IPS-20b (cell line): ENCODE measurements around the gene SESTD1.
"Not testable (repeated sequence)": the region's sequence is repeated elsewhere in the genome, so short reads cannot be mapped to it uniquely, and the experiment has no call there.

Experiments
- H3K27ac ChIP-seq: one replicate; pipeline ENCODE4 v1.5.1; 2013; ENCODE audit warnings: low read length
- H3K27me3 ChIP-seq: 2 replicates; pipeline ENCODE4 v1.6.1; 2013; ENCODE audit warnings: mild to moderate bottlenecking, low read length, inconsistent platforms; ENCODE audit not compliant: insufficient read depth
- H3K36me3 ChIP-seq: 2 replicates; pipeline ENCODE4 v1.6.1; 2013; ENCODE audit warnings: low read depth, mild to moderate bottlenecking, inconsistent platforms, low read length, moderate library complexity; ENCODE audit not compliant: insufficient read depth
- H3K4me1 ChIP-seq: 2 replicates; pipeline ENCODE4 v1.6.1; 2013; ENCODE audit warnings: mild to moderate bottlenecking, control low read depth, inconsistent platforms, low read length, moderate library complexity; ENCODE audit not compliant: insufficient read depth
- H3K4me3 ChIP-seq: 2 replicates; pipeline ENCODE4 v1.5.1; 2013; ENCODE audit warnings: mild to moderate bottlenecking, low read length, inconsistent platforms
- H3K9ac ChIP-seq: 2 replicates; pipeline ENCODE4 v1.6.1; 2013; ENCODE audit warnings: low read depth, mild to moderate bottlenecking, inconsistent platforms, low read length, moderate library complexity
- H3K9me3 ChIP-seq: 2 replicates; pipeline ENCODE4 v1.6.1; 2013; ENCODE audit warnings: mild to moderate bottlenecking, low read depth, low read length, inconsistent platforms; ENCODE audit not compliant: insufficient read depth

The SESTD1 gene

DNA sequence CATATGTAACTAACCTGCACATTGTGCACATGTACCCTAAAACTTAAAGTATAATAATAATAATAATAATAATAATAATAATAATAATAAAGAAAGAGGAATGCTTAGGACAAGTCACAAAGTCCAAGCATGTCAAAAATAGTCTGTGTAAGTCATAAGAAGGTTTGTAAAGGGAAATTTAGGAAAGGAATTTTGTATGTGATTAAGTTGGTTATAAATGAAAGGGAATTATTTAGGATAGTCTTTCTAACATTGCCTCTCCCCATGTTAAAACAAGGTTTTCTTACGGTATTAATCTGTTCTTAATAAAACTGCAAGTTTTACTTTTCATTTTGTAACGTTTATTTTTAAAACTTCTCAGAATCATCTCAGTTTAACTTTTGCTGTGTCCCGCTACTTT is 62.8 kb downstream of the SESTD1 start:
- Histone ChIP-seq H3K4me1 (no peaks in the 10 kb centered on the region), H3K27ac (no peak overlapping the region), H3K9ac (no peak overlapping the region), H3K36me3 (peaks cover 11% of the 10 kb centered on the region; the same call in 1 of the 2 replicates), H3K27me3 (no peaks in the 10 kb centered on the region), H3K4me3 (no peak overlapping the region), H3K9me3 (peaks cover 40% of the 10 kb centered on the region)

GRCh38 chr2:179195926-179196590 is 68.6 kb downstream of the SESTD1 start:
- H3K27me3 ChIP-seq, H3K4me3 ChIP-seq, H3K4me1 ChIP-seq, H3K27ac ChIP-seq, H3K9me3 ChIP-seq, H3K36me3 ChIP-seq, H3K9ac ChIP-seq: not testable (repeated sequence)

DNA sequence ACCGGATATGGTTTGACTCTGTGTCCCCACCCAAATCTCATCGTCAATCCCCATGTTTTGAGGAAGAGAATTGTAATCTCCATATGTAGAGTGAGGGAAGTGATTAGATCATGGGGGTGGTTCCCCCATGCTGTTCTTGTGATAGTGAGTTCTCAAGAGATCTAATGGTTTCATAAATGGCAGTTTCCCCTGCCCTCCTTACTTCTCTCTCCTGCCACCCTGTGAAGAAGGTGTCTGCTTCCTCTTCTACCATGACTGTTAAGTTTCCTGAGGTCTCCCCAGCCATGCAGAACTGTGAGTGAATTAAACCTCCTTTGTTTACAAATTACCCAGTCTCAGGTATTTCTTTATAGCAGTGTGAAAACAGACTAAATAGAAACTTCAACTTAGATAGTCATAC is 69.5 kb downstream of the SESTD1 start:
- H3K27me3 ChIP-seq, result no peaks in the 10 kb centered on the region
- no peak overlapping the region for H3K4me3 ChIP-seq
- no peaks in the 10 kb centered on the region for H3K36me3 ChIP-seq
- H3K9ac ChIP-seq, result no peak overlapping the region
- peaks cover 6% of the 10 kb centered on the region for H3K9me3 ChIP-seq
- H3K27ac ChIP-seq, result no peak overlapping the region
- peaks cover 2% of the 10 kb centered on the region; the same call in 1 of the 2 replicates for H3K4me1 ChIP-seq

- peaks cover 12% of the 10 kb centered on the region for H3K9me3 ChIP-seq
- no peaks in the 10 kb centered on the region for H3K27me3 ChIP-seq
- no peak overlapping the region for H3K27ac ChIP-seq
Observed at GRCh38 chr2:179193759-179194394, 70.8 kb downstream of the SESTD1 start.

GRCh38 chr2:179191110-179191509 is 73.5 kb downstream of the SESTD1 start:
- Histone ChIP-seq H3K9me3 (peaks cover 12% of the 10 kb centered on the region), H3K4me1 (peaks cover 2% of the 10 kb centered on the region; the same call in 1 of the 2 replicates), H3K9ac (no peak overlapping the region)

More at GRCh38 chr2:179193759-179194394, 70.8 kb downstream of the SESTD1 start:
- Histone ChIP-seq H3K9ac (no peak overlapping the region), H3K4me1 (peaks cover 2% of the 10 kb centered on the region; the same call in 1 of the 2 replicates), H3K36me3 (no peaks in the 10 kb centered on the region), H3K4me3 (no peak overlapping the region)

GRCh38 chr2:179186126-179186525 is 78.5 kb downstream of the SESTD1 start:
- H3K27ac ChIP-seq, result no peak overlapping the region
- peaks cover 16% of the 10 kb centered on the region; the same call in 1 of the 2 replicates for H3K4me1 ChIP-seq
- H3K36me3 ChIP-seq, result no peaks in the 10 kb centered on the region
- H3K9me3 ChIP-seq, result peaks cover 12% of the 10 kb centered on the region
- no peaks in the 10 kb centered on the region for H3K27me3 ChIP-seq
- no peak overlapping the region for H3K4me3 ChIP-seq
- no peak overlapping the region for H3K9ac ChIP-seq

More at GRCh38 chr2:179191110-179191509, 73.5 kb downstream of the SESTD1 start:
- H3K27me3 ChIP-seq, result no peaks in the 10 kb centered on the region
- no peak overlapping the region for H3K4me3 ChIP-seq
- no peak overlapping the region for H3K27ac ChIP-seq
- H3K36me3 ChIP-seq, result no peaks in the 10 kb centered on the region

DNA sequence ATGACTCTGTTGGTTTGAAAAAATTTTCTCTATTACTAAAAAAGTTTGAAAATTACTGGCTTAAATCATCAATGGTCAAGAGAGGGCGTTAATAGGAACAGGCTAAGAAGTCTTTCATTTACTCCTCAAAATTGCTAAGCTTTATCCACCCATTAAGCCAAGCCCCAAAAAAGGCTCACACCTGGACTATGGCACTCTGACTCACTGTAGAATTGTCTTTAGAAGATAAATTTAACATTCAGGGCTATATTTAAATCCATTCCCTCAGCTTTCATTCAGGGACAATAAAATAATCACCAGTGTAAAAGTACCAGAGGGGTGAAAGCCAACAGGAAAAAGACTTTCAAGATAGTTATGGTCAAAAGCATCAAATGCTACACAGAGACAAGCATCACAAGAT is 80.0 kb downstream of the SESTD1 start:
- Histone ChIP-seq H3K9ac (no peak overlapping the region), H3K4me1 (peaks cover 28% of the 10 kb centered on the region; the same call in 1 of the 2 replicates), H3K27ac (no peak overlapping the region), H3K27me3 (no peaks in the 10 kb centered on the region), H3K9me3 (peaks cover under 1% of the 10 kb centered on the region; the same call in 1 of the 2 replicates), H3K4me3 (no peak overlapping the region), H3K36me3 (no peaks in the 10 kb centered on the region)

- H3K4me3 ChIP-seq, result peak overlapping the region; percentile 33; the same call in 1 of the 2 replicates
- H3K36me3 ChIP-seq, result no peaks in the 10 kb centered on the region
- peaks cover 46% of the 10 kb centered on the region for H3K4me1 ChIP-seq
- H3K27me3 ChIP-seq, result no peaks in the 10 kb centered on the region
- no peaks in the 10 kb centered on the region for H3K9me3 ChIP-seq
- H3K9ac ChIP-seq, result peak overlapping the region; percentile 29; the same call in 1 of the 2 replicates
- peak overlapping the region; percentile 62 for H3K27ac ChIP-seq
Observed at GRCh38 chr2:179181002-179181401, 83.6 kb downstream of the SESTD1 start.

GRCh38 chr2:179180242-179180641 is 84.4 kb downstream of the SESTD1 start:
- Histone ChIP-seq H3K9ac (peak overlapping the region; percentile 29; the same call in 1 of the 2 replicates), H3K27ac (peak overlapping the region; percentile 62), H3K9me3 (no peaks in the 10 kb centered on the region), H3K4me3 (peak overlapping the region; percentile 33; the same call in 1 of the 2 replicates), H3K4me1 (peaks cover 46% of the 10 kb centered on the region), H3K27me3 (no peaks in the 10 kb centered on the region), H3K36me3 (no peaks in the 10 kb centered on the region)

- Histone ChIP-seq H3K36me3 (no peaks in the 10 kb centered on the region), H3K27ac (no peak overlapping the region), H3K9ac (no peak overlapping the region), H3K4me1 (peaks cover 46% of the 10 kb centered on the region), H3K27me3 (no peaks in the 10 kb centered on the region), H3K9me3 (no peaks in the 10 kb centered on the region), H3K4me3 (peak overlapping the region; percentile 33; the same call in 1 of the 2 replicates)
Observed at GRCh38 chr2:179179719-179180118, 84.9 kb downstream of the SESTD1 start.

GRCh38 chr2:179177694-179178093 is 86.9 kb downstream of the SESTD1 start:
- peaks cover 43% of the 10 kb centered on the region for H3K4me1 ChIP-seq
- no peaks in the 10 kb centered on the region for H3K36me3 ChIP-seq

GRCh38 chr2:179174240-179174639 is 90.4 kb downstream of the SESTD1 start:
- H3K9ac ChIP-seq, result no peak overlapping the region
- H3K4me3 ChIP-seq, result no peak overlapping the region
- no peak overlapping the region for H3K27ac ChIP-seq
- H3K4me1 ChIP-seq, result peaks cover 17% of the 10 kb centered on the region
- no peaks in the 10 kb centered on the region for H3K36me3 ChIP-seq
- no peaks in the 10 kb centered on the region for H3K9me3 ChIP-seq
- H3K27me3 ChIP-seq, result no peaks in the 10 kb centered on the region

More at GRCh38 chr2:179177694-179178093, 86.9 kb downstream of the SESTD1 start:
- Histone ChIP-seq H3K4me3 (no peak overlapping the region), H3K9ac (no peak overlapping the region; the same call in 1 of the 2 replicates), H3K27ac (no peak overlapping the region), H3K27me3 (no peaks in the 10 kb centered on the region), H3K9me3 (no peaks in the 10 kb centered on the region)
